Cortex of kidney (tissue), 1 donor: ENCODE results near the gene UBE2QL1.

Experiments used
- DNase-seq: peaks from one replicate; lab custom pipeline; 2025; lab: John Stamatoyannopoulos, UW

The UBE2QL1 gene

DNA sequence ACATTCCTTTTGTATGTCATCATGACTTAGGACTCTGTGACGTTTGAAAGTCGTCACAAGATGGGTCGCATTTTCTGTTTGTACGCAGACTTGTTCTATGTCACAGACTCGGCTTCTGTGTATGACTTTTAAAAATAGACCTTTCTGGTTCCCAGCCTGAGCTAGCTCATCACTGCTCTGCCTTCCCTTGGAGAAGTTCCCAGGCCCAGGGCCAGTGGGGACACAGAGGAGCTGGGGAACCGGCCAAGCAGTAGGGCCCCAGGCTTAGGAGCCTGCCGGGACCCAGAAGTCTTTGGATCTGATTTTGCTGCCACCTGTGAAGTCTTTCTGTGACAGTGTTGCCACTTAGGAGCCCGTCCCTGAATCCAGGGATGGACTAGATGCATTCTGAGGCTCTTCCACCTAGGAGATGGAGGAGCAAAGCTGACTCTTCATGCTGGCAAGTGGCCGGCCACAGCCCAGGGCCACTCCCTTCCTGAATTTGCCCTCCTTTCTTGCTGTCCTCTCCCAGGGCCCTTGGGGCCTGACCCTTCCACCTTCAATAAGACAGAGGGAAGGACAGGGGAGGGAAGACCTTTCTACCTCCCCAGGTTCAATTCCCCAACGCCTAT lies 18.1 kb upstream of the UBE2QL1 start:
- DNase-seq, result no peak

DNA sequence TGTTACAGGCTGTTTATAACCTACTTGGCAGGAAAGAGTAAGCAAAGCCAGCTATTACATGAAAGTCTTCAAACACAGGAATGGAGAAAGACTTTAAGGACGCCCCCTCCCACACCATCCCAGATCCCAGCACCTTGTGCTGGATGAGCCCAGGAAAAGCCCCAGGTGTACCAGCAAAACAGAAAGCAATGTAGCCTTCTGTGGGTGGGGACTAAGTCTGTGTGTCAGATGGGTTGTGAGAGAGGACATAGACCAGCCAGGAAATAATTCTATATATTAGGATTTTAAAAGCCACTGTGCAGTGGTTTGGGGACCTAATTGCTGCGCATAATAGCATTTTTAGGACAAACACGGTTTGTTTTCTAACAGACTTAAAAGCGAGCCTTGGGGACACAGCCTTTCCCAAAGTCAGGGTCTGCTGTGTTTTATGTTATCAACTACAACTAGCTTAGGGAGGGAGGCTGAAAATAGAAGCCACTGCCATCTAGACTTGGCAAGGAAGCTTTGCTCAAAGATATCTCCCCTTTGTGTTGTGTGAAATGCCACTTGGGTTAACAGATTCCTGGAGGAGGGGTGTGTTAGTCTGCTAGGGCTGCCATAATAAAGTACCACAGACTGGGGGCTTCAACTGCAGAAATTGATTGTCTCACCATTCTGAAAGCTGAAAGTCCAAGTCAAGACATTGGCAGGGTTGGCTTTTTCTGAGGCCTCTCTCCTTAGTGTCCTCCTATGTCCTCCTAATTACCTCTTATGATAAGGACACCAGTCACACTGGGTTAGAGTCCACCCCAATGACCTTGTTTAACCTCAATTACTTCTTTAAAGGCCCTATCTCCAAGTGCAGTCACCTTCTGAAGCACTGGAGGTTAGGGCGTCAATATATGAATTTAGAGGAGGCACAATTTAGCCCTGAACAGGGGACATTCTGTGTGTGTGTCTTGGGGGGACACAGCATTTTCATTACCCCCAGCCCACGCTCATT lies 17.2 kb upstream of the UBE2QL1 start:
- DNase-seq, result no peak

DNA sequence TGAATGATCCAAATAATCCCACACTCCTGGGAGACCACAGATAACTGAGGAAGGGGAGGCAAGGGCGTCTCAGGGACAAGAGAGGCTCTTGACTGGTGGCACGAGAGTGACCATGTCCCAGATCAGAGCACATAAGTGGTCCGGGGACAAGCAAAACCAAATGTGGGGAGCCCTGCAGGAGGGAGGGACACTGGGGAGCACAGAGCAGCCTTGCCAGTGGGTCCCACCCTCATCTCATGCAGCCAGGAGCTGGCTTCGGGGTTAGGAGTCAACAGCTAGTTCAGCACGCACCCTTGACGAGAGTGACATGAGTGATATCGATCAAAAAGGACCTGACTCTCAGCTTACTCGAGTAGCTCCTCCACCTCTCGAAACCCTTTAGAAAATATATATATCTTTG lies 16.5 kb upstream of the UBE2QL1 start:
- DNase-seq, result no peak

DNA sequence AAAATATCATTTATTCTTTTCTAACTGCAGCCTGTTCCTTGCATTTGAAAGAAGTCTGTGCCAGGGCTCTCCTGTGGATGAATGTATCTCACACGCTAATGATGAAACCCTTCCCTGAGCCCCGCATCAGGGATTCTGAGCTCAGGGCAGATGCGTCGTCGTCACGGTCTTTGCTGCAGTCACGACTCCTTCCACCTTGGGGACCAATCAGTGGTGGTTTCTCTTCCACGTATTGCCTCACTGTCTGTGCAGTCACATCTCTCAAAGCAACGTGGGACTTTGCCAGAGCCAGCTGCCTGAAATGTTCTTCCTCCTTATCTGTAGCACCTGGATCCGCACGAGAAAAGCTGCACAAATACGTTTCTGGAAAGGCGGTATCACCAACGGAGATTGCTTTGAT lies 13.9 kb upstream of the UBE2QL1 start:
- DNase-seq, result no peak

DNA sequence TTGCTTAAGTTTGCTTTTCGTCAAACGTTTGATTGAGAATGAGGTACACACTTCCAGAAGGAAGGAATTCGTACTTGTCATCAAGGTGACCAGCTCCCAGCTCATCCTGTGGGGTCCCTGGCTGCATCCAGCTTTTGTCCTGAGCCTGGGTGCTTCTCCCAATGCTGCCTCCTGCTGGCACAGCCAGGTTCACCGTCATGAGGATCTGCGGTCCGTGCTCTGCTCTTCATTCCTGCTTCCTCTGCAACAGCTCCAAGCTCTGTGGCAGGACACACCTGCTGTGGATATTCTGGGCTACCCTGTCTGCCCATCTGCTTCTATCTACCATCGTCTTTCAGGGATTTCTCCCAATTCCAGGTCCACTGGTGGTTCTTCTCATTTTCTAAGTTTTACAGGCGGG lies 13.3 kb upstream of the UBE2QL1 start:
- DNase-seq, result no peak

DNA sequence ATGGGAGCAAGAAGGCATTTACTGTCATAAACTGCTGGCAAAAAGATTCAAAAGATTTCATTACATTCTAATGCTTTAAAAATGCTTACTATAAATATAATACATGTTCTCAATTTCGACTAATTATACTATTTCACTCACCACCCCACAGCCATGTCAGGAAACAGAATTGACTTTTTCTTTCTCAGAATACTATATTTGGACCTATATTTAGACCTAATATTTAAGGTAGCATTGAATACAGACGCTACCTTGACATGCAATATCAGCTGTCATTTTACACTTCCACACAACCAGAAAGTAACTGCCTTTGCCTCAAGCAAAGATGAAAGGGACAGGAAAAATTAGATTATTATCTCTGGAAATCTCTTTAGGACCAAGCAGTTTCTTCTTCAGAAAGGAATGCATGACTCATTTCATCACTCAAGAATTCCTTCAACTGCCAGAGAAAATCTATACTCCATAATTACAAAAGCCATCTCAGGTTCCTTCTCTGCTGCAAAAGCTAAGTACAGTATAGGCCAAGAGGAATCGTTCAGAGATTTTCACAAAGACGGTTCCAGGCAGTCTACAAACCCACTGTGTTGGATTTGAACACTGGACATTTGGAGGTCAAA lies 11.8 kb upstream of the UBE2QL1 start:
- DNase-seq, result no peak

DNA sequence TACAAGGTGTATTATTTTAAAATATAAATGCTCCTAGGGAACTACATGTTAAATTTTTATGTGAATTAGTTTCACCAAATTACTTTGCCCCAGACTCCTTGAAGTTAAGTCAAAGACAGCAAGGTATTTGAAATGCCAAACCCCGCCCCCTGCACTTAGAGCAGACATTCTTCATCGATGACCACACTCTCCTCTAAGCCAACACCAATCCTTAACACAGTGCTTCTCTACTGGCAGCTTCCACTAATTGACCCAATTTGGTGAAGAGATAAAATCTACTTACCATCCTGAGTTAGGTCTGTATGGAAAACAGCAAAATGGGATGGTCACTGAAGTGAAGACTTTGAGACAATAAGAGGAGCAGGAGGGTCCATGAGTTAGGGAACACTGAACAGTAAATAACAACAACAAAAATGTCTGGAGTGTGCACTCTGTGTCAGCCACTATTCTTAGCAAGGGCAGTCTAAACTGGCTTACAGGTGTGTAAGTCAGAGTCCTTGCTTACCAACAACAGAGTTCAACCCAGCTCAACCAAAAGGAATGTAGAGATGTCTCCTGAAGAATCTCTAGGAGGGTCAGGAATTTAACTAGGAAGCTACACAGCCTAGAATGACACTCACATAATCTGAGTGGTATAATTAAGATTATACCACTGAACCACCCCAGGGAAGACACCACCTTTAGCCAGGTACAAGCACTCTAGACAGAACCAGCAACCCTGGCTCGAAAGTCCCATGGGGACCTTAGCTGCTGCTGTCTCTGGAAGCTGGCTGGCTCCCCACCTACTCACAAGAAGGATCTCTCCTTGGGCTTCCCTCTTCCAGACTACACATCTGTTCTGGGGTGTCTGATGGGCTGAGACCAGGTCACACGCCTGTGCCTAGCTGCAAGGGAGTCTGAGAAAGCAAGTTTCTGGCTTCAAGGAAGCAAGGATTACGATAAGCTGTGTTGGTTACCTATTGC lies 8.8 kb upstream of the UBE2QL1 start:
- DNase-seq, result no peak

DNA sequence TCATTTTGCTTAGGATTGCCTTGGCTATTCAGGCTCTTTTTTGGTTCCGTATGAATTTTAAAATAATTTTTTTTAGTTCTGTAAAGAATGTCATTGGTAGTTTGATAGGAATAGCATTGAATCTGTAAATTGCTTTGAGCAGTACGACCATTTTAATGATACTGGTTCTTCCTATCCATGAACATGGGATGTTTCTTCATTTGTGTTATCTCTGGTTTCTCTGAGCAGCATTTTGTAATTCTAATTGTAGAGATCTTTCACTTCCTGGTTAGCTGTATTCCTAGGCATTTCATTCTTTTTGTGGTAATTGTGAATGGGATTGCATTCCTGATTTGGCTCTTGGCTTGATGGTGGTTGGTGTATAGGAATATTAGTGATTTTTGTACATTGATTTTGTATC lies 6.3 kb upstream of the UBE2QL1 start:
- DNase-seq, result no peak

DNA sequence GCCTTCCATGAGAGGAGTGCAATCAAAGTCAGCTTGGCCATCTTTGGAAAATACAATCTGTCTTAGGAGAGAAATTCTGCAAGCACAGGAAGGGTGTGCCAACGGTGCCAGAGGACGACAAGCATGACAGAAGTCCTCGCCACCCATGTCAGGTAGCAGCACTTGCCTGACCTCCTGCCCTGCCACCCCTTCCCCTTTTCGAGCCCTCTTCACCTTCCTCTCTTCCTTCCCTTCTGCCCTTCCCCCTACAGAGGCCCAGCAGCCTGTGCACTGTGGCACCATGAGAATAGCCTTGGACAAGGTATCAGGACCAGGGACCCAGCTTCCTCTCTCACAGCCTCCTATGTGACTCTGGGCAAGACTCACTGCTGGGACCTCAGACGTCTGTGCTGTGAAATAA lies 5.3 kb upstream of the UBE2QL1 start:
- no peak for DNase-seq

DNA sequence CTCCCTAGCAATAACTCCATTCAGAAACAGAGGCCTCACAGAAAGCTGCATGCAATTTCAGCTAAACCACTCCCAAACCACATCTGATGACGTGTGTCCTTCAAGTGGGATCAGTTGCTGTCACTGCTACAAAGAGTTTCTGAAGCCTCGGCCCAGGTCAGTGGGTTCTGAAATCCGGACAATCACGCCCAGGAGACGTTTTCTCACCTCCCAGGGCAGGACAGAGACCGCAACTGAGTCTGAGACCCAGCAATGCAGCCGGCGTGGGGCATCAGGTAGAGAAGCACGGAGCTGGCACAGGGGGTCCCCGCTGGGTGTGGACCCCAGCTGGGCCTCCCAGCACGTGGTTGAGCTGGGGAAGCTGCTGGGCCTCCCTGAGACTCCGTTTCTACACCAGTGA lies 2.6 kb upstream of the UBE2QL1 start:
- DNase-seq, result no peak

DNA sequence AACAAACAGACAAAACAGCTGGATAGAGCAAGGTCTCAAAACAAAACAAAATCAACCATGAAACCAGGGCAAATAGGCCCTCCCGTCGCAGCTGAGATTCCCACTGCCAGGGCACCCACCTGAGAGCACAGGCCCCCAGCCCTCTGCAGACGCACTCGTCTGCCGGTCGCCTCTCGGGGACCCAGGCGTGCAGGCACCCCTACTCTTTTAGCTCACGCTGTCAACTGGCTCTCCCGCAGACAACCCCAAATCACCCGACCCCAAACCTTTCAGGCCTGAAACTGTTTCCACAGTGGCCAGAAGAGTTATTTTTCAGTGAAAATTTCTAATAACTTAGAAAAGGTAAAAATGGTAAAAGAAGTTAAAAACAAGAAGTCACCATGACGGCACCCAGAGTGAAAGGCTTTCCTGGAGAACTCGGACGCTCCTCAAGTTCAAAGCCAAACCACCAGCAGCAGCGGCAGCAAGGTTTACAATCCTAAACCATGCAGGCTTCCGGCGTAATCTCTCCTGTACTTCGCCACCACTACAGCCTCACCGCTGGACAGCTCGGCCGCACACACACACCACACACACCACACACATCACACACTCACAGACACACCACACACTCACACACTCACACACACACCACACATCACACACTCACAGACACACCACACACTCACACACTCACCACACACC lies 1.9 kb upstream of the UBE2QL1 start:
- DNase-seq, result no peak

DNA sequence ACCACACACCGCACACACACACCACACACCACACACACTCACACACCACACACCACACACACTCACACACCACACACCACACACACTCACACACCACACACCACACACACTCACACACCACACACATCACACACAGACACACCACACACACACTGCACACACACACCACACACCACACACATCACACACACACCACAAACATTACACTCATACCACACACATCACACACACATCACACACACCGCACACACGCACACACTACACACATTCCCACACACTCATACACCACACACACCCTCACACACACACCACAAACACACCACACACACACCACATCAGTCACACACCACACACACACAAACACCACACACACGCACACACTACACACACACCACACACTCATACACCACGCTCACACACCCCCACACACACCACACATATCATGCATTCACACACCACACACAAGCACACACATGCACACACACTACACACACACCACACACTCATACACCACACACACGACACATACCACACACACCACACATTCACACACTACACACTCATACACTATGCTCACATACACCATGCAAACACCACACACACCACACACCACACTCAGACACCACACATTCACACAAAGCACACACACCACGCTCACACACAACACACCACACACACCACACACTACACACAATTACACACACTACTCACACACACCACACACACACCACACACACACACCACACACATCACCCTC lies 1.1 kb upstream of the UBE2QL1 start:
- no peak for DNase-seq

DNA sequence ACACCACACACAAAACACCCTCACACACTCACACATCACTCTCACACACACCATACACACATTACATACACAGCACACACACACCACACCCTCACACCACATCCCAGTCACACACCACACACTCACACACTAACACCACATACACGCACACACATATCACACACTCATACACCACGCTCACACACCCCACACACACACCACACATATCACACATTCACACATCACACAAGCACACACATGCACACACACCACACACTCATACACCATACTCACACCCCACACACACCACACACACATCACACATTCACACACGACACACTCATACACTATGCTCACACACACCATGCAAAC lies 543 bp upstream of the UBE2QL1 start:
- no peak for DNase-seq

DNA sequence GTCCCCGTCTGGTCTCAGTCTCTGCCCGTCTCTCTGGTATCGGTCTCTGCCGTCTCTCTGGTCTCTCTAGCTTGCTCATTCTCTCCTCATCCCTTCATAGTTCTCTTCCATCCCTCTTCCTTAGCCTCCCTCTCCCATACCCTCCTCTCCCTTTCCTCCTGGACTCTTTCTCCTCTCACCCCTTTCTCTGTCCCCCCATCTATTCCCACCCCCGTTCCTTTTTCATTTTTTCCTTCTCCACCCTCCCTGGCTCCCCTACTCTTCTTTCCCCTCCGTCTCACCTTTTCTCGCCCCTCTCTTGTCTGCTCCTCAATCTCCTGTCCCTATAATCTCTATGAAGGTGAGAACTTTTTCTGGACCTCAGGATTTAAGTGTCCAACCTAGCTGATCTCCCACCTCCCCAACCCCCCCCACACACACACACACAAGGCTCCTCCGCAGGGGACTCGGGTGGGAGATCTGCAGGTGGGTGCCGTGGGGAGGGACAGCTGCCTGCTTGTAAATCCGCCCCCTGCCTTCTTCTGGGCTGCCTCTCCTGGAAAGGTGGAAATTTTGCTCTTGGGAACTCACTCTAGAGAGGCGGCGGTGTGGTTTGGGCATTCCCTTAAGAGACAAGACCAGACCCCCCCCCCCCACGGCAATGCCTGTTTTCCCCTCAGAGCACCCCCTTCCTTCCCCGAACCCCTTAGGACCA lies 953 bp downstream of the UBE2QL1 start:
- no peak for DNase-seq

DNA sequence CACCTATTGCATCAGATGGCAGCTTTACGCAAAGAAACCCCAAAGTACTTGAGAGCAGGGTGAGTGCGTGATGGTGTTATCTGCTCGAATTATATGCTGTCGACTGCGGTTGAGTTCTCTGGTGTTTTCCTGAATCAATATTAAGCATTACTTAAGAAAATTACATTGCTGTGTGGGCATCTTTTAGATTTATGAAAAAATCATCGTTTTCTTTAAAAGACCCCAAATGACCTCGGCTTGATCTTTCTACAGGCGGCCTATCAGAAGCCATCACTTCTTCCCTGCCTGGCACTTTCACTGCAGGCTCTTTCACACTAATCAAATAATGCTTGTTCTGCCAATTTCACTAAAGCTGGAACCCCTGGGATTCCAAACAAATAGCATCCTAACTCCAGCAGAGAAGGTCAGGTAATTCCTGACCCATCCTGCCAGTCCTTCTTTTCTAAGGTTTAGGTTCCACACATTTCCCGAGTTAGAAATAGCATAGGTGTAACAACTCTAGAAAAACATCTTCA lies 1.7 kb downstream of the UBE2QL1 start:
- DNase-seq, result no peak

DNA sequence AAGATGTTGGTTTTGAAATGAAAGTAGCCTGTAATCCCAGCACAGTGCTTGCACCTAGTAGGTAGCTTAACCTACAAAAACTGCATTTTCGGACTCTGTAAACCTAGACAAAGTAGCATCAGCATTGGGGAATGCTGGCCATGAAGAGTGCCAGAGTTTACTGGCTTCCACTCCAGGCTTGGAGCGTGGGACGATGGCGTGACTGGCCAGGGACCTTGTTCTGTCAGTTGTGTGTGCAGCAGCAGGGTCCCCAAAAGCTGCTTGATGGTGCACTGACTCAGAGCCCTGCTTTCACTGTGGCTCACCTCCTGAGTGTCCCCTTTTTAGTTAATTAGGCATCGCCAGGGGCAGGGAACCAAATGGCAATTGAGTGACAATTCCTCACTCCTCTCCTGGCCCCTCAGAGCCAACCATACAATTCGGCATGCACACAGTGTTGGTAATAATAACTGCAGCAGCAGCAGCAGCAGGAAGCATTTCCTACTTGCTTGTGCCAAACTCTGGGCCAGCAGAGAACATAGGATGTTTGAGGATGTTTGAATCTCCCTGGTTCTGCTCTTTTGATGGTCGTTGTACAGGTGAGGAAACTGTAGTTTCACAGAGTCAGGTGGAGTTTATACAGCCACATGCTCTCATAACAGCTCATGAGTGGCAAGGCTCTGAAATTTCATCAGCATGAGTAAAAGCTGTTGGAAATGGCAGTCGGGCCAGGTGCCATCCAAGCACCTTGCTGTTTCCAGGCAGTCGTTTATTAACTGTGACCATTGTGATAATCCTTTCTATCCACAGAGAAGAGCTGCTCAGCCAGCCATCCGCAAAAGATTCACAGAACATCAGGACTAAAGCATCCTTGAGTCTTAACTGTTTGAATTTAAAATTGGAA lies 4.2 kb downstream of the UBE2QL1 start:
- no peak for DNase-seq

DNA sequence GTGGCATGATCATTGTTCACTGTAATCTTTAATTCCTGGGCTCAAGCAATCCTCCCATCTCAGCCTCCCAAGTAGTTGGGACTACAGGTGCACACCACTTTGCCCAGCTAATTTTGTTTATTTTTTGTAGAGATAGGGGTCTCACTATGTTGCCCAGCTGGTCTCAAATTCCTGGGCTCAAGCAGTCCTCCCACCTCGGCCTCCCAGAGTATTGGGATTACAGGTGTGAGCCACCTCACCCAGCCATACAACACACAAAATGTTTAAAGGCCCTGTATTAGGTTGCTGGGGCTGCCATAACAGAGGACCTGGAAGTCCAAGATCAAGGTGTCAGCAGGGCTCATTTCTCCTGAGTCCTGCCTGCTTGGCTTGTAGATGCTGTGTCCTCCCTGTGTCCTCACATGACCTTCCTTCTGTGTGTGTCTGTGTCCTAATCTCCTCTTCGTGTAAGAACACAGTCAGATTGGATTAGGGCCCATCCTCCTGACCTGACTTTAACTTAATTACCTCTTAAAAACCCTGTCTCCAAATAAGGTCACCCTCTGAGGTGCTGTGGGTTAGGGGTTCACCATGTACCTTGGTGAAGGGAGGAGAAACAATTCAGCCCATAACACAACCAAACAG lies 5.4 kb downstream of the UBE2QL1 start:
- DNase-seq, result no peak

DNA sequence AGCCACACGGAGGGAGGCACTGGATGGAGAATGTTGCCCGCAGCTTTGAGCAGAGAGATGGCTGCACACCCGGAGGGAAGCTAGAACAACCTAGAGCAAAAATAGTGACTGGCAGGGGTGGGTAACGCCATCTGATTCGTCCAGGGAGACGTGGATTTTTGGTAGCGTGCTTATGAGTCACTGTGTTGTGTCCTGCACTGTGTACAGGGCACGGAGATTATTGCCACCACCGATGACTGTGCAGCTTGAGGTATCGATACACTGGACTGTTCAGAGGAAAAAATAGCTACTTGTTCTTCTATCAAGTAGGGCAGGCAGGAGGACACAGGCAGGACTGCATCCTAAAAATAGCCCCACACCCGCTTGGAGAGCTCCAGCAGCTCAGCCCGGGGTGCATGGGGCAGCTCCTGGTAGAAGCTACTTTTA lies 6.0 kb downstream of the UBE2QL1 start:
- no peak for DNase-seq
